Uterus (tissue), 2 donors: ENCODE measurements around the gene NIN.

Experiments used
- POLR2A ChIP-seq, 2 donors: fragments of 450-650 bp; IDR thresholded peaks; one replicate each; pipeline ENCODE4 v1.6.1; 2016; ENCODE audit warnings: antibody characterized with exemption in 2 of 2, mild to moderate bottlenecking in 1 of 2, moderate library complexity in 1 of 2
- TF ChIP-seq, protein P1 (sequence below), 4 experiments: fragments of 200-600 bp in 2 of 4; fragments of 450-650 bp in 2 of 4; sonication (generic) in 2 of 4; IDR thresholded peaks; one replicate each; pipeline ENCODE4 v1.5.1; 2016 to 2019; ENCODE audit warnings: antibody characterized with exemption in 4 of 4, mild to moderate bottlenecking in 2 of 4, moderate library complexity in 1 of 4

DNA sequence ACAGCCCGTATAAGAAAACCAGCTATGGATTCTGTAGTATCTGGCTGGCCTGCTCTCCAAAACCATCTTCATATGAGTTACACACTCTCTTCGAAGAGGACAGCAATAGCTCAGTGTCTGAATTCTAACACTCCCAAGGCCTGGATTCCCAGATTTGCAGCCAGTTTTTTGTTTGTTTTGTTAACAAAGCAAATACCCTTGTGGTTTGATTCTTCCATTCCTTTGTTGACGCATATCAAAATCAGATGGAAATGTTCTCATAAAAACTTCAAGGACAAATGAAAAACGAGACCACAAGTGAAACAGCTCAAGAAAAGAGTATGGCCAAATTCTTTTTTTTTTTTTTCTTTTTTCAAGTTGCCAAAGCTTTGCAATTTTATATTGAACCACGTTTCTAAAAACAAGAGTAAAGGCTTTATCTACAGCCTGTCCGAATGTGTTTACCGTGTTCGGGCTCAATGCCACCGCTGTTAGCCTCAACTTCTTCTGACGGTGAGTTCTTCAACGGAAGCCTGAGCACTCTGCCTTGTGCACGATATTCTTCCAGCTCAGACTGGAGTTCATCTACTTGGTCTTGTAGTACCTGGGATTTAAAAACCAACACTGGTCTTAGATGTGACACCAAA, 67.5 kb downstream of the NIN start:
- TF ChIP-seq POLR2A (IDR thresholded peaks at IDR 0.05): no peak
- TF ChIP-seq, protein P1, sequence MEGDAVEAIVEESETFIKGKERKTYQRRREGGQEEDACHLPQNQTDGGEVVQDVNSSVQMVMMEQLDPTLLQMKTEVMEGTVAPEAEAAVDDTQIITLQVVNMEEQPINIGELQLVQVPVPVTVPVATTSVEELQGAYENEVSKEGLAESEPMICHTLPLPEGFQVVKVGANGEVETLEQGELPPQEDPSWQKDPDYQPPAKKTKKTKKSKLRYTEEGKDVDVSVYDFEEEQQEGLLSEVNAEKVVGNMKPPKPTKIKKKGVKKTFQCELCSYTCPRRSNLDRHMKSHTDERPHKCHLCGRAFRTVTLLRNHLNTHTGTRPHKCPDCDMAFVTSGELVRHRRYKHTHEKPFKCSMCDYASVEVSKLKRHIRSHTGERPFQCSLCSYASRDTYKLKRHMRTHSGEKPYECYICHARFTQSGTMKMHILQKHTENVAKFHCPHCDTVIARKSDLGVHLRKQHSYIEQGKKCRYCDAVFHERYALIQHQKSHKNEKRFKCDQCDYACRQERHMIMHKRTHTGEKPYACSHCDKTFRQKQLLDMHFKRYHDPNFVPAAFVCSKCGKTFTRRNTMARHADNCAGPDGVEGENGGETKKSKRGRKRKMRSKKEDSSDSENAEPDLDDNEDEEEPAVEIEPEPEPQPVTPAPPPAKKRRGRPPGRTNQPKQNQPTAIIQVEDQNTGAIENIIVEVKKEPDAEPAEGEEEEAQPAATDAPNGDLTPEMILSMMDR (IDR thresholded peaks at IDR 0.05): no peak
